Spleen (tissue), 11 donors: Measurements from ENCODE around the gene ABLIM3. TPM values are rescaled to one million over a fixed set of nuclear protein-coding genes. Genes with fewer than 3 reads are reported as not detected.
A peak's percentile ranks its signal among the peaks of the same experiment; 100 is the strongest.

ENCODE experiments used
- DNase-seq: peaks from one replicate; pipeline ENCODE4 v3.0.0-alpha.2; 2020
- H3K27ac ChIP-seq, 8 donors: fragments of 200-600 bp; sonication (generic) in 7 of 8; 1 replicate in 4 of 8; 2 replicates in 4 of 8; pipeline versions ENCODE4 v1.5.0 to v1.8.0; 2016 to 2021; ENCODE audit warnings: inconsistent platforms in 4 of 8, mild to moderate bottlenecking in 4 of 8, moderate library complexity in 1 of 8
- H3K27me3 ChIP-seq, 7 donors: fragments of 200-600 bp; sonication (generic) in 6 of 7; replicated peaks in 1 of 7; 1 replicate in 4 of 7; 2 replicates in 3 of 7; pipeline versions ENCODE4 v1.5.0 to v1.8.0; 2016 to 2021; ENCODE audit warnings: inconsistent platforms in 3 of 7, mild to moderate bottlenecking in 1 of 7
- H3K36me3 ChIP-seq, 6 donors: fragments of 200-600 bp; sonication (generic) in 5 of 6; 1 replicate in 4 of 6; 2 replicates in 2 of 6; pipeline versions ENCODE4 v1.5.0 to v1.8.0; 2016 to 2021; ENCODE audit warnings: inconsistent platforms in 2 of 6
- H3K4me1 ChIP-seq, 6 donors: fragments of 200-600 bp; sonication (generic) in 5 of 6; 1 replicate in 3 of 6; 2 replicates in 3 of 6; pipeline versions ENCODE4 v1.5.0 to v1.8.0; 2016 to 2021; ENCODE audit warnings: inconsistent platforms in 3 of 6
- H3K4me3 ChIP-seq, 8 donors: fragments of 200-600 bp; sonication (generic) in 7 of 8; 1 replicate in 4 of 8; 2 replicates in 4 of 8; pipeline versions ENCODE4 v1.5.0 to v1.8.0; 2016 to 2021; ENCODE audit warnings: inconsistent platforms in 4 of 8, mild to moderate bottlenecking in 4 of 8, moderate library complexity in 2 of 8
- H3K9me3 ChIP-seq, 8 donors: fragments of 200-600 bp; sonication (generic) in 7 of 8; 1 replicate in 4 of 8; 2 replicates in 4 of 8; pipeline versions ENCODE4 v1.5.0 to v1.8.0; 2016 to 2021; ENCODE audit warnings: inconsistent platforms in 4 of 8
- CTCF ChIP-seq, 11 experiments: fragments of 200-600 bp in 7 of 11; fragments of 450-650 bp in 4 of 11; sonication (generic) in 4 of 11; IDR thresholded peaks in 8 of 11; conservative IDR thresholded peaks in 3 of 11; 1 replicate in 7 of 11; 2 replicates in 4 of 11; pipeline versions ENCODE4 v1.4.0 to v1.8.0; 2016 to 2021; ENCODE audit warnings: antibody characterized with exemption in 11 of 11, inconsistent platforms in 4 of 11, mild to moderate bottlenecking in 1 of 11
- POLR2A ChIP-seq, 3 donors: fragments of 450-650 bp; IDR thresholded peaks; one replicate each; pipeline ENCODE4 v1.5.1; 2017; ENCODE audit warnings: antibody characterized with exemption in 3 of 3, mild to moderate bottlenecking in 1 of 3
- POLR2AphosphoS5 ChIP-seq, 3 donors: sonication (generic); formaldehyde crosslinking; IDR thresholded peaks; one replicate each; pipeline ENCODE4 v1.5.1; 2017; ENCODE audit warnings: antibody characterized with exemption in 3 of 3
- WGBS, 5 donors: extraction: QIAGEN DNeasy Blood & Tissue Kit in 3 of 5; methylation state at CpG; one replicate each; pipeline versions ENCODE4 v1.1.5 to v1.1.7; 2013 to 2018; 5-methylcytosine and 5-hydroxymethylcytosine counted together
- intact Hi-C: fragments of 100-400 bp; cut with DNase I; formaldehyde crosslinking; loops from one replicate; pipeline ENCODE4 v1.15.0; 2023; ENCODE audit warnings: low total_unique reads
- polyA plus RNA-seq, 3 donors: library from polyadenylated mRNA; stranded (reverse); fragments of 200-250 nt; gene quantifications; one replicate each; pipeline ENCODE4 v1.2.1, GENCODE V29; 2013
- total RNA-seq, 7 donors: library from RNA; depleted of rRNA in 3 of 7; stranded (reverse); fragments of >200 nt in 3 of 7; fragmentation: NEBNext Ultra II Directional in 4 of 7; extraction: Animal tissue kit (Norgen Biotek cat#: 25700) in 4 of 7; gene quantifications; one replicate each; pipeline versions ENCODE4 v1.1.0 to v1.2.1, GENCODE V29; 2016 to 2021
- donor health status: healthy with polysubstance abuse.
- donor health status: DM: no; HTN: no; CAD: no; lungs with moderate emphysema.
- donor health status: DM: no; HTN: no; CAD: no.
- donor health status: Bipolar disorder and iron deficiency.
- donor health status: healthy.
- donor health status: DM: no; HTN: no; CAD: no.
- donor health status: DM: yes; HTN: yes; CAD: no.

ABLIM3 gene
- total and polyA plus RNA-seq, 10 donors, result 3.3 to 32.9 (median 13.6) TPM

- TF ChIP-seq POLR2A (IDR thresholded peaks at IDR 0.05) (no peak), POLR2AphosphoS5 (IDR thresholded peaks at IDR 0.05) (no peak), CTCF (IDR thresholded peaks at IDR 0.05 in 8 of 11, conservative IDR thresholded peaks at IDR 0.05 in 3 of 11) (no peak)
- peaks cover 0 to 39% (median 11%) of the 10 kb centered on the region in 7 donors for H3K27me3 ChIP-seq
- no peaks in the 10 kb centered on the region for H3K36me3 ChIP-seq
- peaks cover 6 to 20% (median 13%) of the 10 kb centered on the region in 8 donors for H3K9me3 ChIP-seq
- WGBS, 5 donors, result 77 to 91% (median 89%) methylated on average over 5 of the region's 5 CpGs
- H3K4me1 ChIP-seq, result peaks cover 0 to 37% (median 23%) of the 10 kb centered on the region in 6 donors
- peak overlapping the region in 3 of 8 donors; percentile 53 to 77 (median 63) for H3K4me3 ChIP-seq
- intact Hi-C loops, result no loop called here
- no peak overlapping the region for H3K27ac ChIP-seq
- no peak for DNase-seq
These were observed 131.9 kb downstream of the ABLIM3 start for GRCh38 chr5:149273237-149273636.

- TF ChIP-seq POLR2AphosphoS5 (IDR thresholded peaks at IDR 0.05), result peak in 1 of 3 donors; percentile 12
- no peak for TF ChIP-seq CTCF (IDR thresholded peaks at IDR 0.05 in 8 of 11, conservative IDR thresholded peaks at IDR 0.05 in 3 of 11)
- no peak for TF ChIP-seq POLR2A (IDR thresholded peaks at IDR 0.05)
- no peak for DNase-seq
- H3K27me3 ChIP-seq, result peaks cover 0 to 39% (median 11%) of the 10 kb centered on the region in 7 donors
- no peaks in the 10 kb centered on the region for H3K36me3 ChIP-seq
- intact Hi-C loops, result no loop called here
- H3K4me1 ChIP-seq, result peaks cover 0 to 37% (median 23%) of the 10 kb centered on the region in 6 donors
- H3K27ac ChIP-seq, result peak overlapping the region in 1 of 8 donors; percentile 22
- H3K4me3 ChIP-seq, result no peak overlapping the region
- 62 to 79% (median 76%) methylated on average over 3 of the region's 3 CpGs for WGBS, 5 donors
- H3K9me3 ChIP-seq, result peaks cover under 1 to 13% (median 6%) of the 10 kb centered on the region in 8 donors
These were observed 132.7 kb downstream of the ABLIM3 start for GRCh38 chr5:149273950-149274349.

GRCh38 chr5:149274939-149275338 is 133.6 kb downstream of the ABLIM3 start:
- no peak for DNase-seq
- Histone ChIP-seq H3K9me3 (peaks cover 0 to 3% (median 0%) of the 10 kb centered on the region in 8 donors), H3K27ac (no peak overlapping the region), H3K36me3 (no peaks in the 10 kb centered on the region), H3K27me3 (peaks cover 0 to 38% (median 11%) of the 10 kb centered on the region in 7 donors), H3K4me3 (no peak overlapping the region), H3K4me1 (peaks cover 0 to 40% (median 25%) of the 10 kb centered on the region in 6 donors)
- 83 to 100% (median 88%) methylated on average over 1 of the region's 1 CpG for WGBS, 5 donors
- intact Hi-C loops, result no loop called here
- TF ChIP-seq POLR2AphosphoS5 (IDR thresholded peaks at IDR 0.05) (no peak), CTCF (IDR thresholded peaks at IDR 0.05 in 8 of 11, conservative IDR thresholded peaks at IDR 0.05 in 3 of 11) (no peak), POLR2A (IDR thresholded peaks at IDR 0.05) (no peak)

- peaks cover 0 to 26% (median 10%) of the 10 kb centered on the region in 6 donors for H3K4me1 ChIP-seq
- H3K36me3 ChIP-seq, result no peaks in the 10 kb centered on the region
- peak overlapping the region in 2 of 8 donors; percentile 24 to 33 for H3K27ac ChIP-seq
- DNase-seq, result no peak
- peaks cover 0 to 16% (median 0%) of the 10 kb centered on the region in 7 donors for H3K27me3 ChIP-seq
- TF ChIP-seq POLR2A (IDR thresholded peaks at IDR 0.05), result no peak
- TF ChIP-seq POLR2AphosphoS5 (IDR thresholded peaks at IDR 0.05), result no peak
- no peak for TF ChIP-seq CTCF (IDR thresholded peaks at IDR 0.05 in 8 of 11, conservative IDR thresholded peaks at IDR 0.05 in 3 of 11)
- 53 to 68% (median 59%) methylated on average over 4 of the region's 4 CpGs for WGBS, 5 donors
- H3K4me3 ChIP-seq, result no peak overlapping the region
- no peaks in the 10 kb centered on the region for H3K9me3 ChIP-seq
- intact Hi-C loops, result no loop called here
These were observed 136.5 kb downstream of the ABLIM3 start for GRCh38 chr5:149277801-149278200.
